Keratinocyte (primary cell): ENCODE measurements around the gene EWSR1. TPM values are rescaled to one million over a fixed set of nuclear protein-coding genes. Genes with fewer than 3 reads are reported as not detected.

Experiments
- DNase-seq: peaks from one replicate; pipeline ENCODE4 v3.0.0-alpha.2; 2011; ENCODE audit warnings: low read depth, missing footprints, low spot score
- FAIRE-seq: peaks from 2 replicates; lab custom pipeline; 2011; peaks lifted over from hg19 to GRCh38; lab: Jason Lieb, UNC
- H2AFZ ChIP-seq: 2 replicates; pipeline ENCODE4 v1.6.0; 2012; ENCODE audit warnings: low read length, control low read depth, inconsistent platforms; ENCODE audit not compliant: control insufficient read depth
- H3K27ac ChIP-seq: 2 replicates; pipeline ENCODE4 v1.5.1; 2011; ENCODE audit warnings: low read length; ENCODE audit not compliant: control insufficient read depth, insufficient read depth
- H3K27me3 ChIP-seq: 3 replicates; pipeline ENCODE4 v1.6.0; 2011; ENCODE audit warnings: low read length; ENCODE audit not compliant: control insufficient read depth, insufficient read depth; ENCODE audit errors: extremely low read depth
- H3K36me3 ChIP-seq, 2 experiments: 2 replicates in 1 of 2; 3 replicates in 1 of 2; pipeline ENCODE4 v1.5.1; 2011; ENCODE audit warnings: low read length in 2 of 2, mild to moderate bottlenecking in 1 of 2; ENCODE audit not compliant: control insufficient read depth in 2 of 2, insufficient read depth in 2 of 2; ENCODE audit errors: extremely low read depth in 1 of 2
- H3K4me1 ChIP-seq: 3 replicates; pipeline ENCODE4 v1.5.1; 2011; ENCODE audit warnings: low read length; ENCODE audit not compliant: control insufficient read depth, insufficient read depth; ENCODE audit errors: extremely low read depth
- H3K4me2 ChIP-seq: 3 replicates; pipeline ENCODE4 v1.6.0; 2011; ENCODE audit warnings: low read depth, low read length; ENCODE audit not compliant: control insufficient read depth, insufficient read depth; ENCODE audit errors: extremely low read depth
- H3K4me3 ChIP-seq, 3 experiments: fragments of 200-600 bp in 1 of 3; sonication (generic) in 1 of 3; 2 replicates in 2 of 3; 3 replicates in 1 of 3; pipeline ENCODE4 v1.5.1; 2011 to 2016; ENCODE audit warnings: low read length in 3 of 3, mild to moderate bottlenecking in 3 of 3, control low read depth in 2 of 3, inconsistent platforms in 1 of 3, low read depth in 1 of 3, mixed read lengths in 1 of 3, mixed run types in 1 of 3, moderate library complexity in 1 of 3; ENCODE audit not compliant: control insufficient read depth in 2 of 3, insufficient read depth in 2 of 3; ENCODE audit errors: extremely low read depth in 1 of 3
- H3K79me2 ChIP-seq: 2 replicates; pipeline ENCODE4 v1.6.0; 2012; ENCODE audit warnings: low read length; ENCODE audit not compliant: control insufficient read depth, insufficient read depth
- H3K9ac ChIP-seq: 3 replicates; pipeline ENCODE4 v1.6.0; 2011; ENCODE audit warnings: low read length; ENCODE audit not compliant: control insufficient read depth, insufficient read depth; ENCODE audit errors: extremely low read depth
- H3K9me1 ChIP-seq: 3 replicates; pipeline ENCODE4 v1.6.0; 2011; ENCODE audit warnings: low read length; ENCODE audit not compliant: control insufficient read depth, insufficient read depth; ENCODE audit errors: extremely low read depth
- H3K9me3 ChIP-seq: 2 replicates; pipeline ENCODE4 v1.5.1; 2012; ENCODE audit warnings: low read depth, low read length; ENCODE audit not compliant: control insufficient read depth
- H4K20me1 ChIP-seq: 3 replicates; pipeline ENCODE4 v1.6.0; 2011; ENCODE audit warnings: low read length; ENCODE audit not compliant: control insufficient read depth, insufficient read depth; ENCODE audit errors: extremely low read depth
- EZH2 ChIP-seq: IDR thresholded peaks from one replicate; pipeline ENCODE4 v1.6.1; 2012; ENCODE audit warnings: inconsistent platforms, mild to moderate bottlenecking, low read length, moderate library complexity
- dilution Hi-C: fragments of 300-500 bp; cut with MboI; formaldehyde crosslinking; loops from one replicate; pipeline ENCODE4 v1.7.0; 2020; ENCODE audit warnings: low sequenced_read_pairs; ENCODE audit not compliant: extremely low pct_ligation_motif_present
- polyA plus RNA-seq, 5 experiments: library from polyadenylated mRNA; depleted of rRNA in 3 of 5; stranded (reverse) in 3 of 5; stranded (forward) in 1 of 5; unstranded in 1 of 5; fragments of >200 nt; gene quantifications; 1 replicate in 1 of 5; 2 replicates in 3 of 5; 3 replicates in 1 of 5; pipeline versions ENCODE4 v1.2.1 to v1.2.3, GENCODE V29; 2011 to 2012; ENCODE audit warnings: missing spikeins in 2 of 5, low read depth in 1 of 5, low replicate concordance in 1 of 5
- TF ChIP-seq, protein P1 (sequence below), 3 experiments: IDR thresholded peaks in 1 of 3; conservative IDR thresholded peaks in 1 of 3; optimal IDR thresholded peaks in 1 of 3; 2 replicates in 2 of 3; 3 replicates in 1 of 3; pipeline versions ENCODE3 to v1.5.1; 2011; ENCODE audit warnings: low read length in 3 of 3, mild to moderate bottlenecking in 3 of 3, moderate library complexity in 2 of 3, control low read depth in 1 of 3, inconsistent platforms in 1 of 3; ENCODE audit not compliant: insufficient read depth in 2 of 3; ENCODE audit errors: extremely low read depth in 1 of 3

The EWSR1 gene
- polyA plus RNA-seq, 1 donor (not counting 4 experiments of a cell fraction or from before 2014, with no cell fraction given): 245 TPM

DNA sequence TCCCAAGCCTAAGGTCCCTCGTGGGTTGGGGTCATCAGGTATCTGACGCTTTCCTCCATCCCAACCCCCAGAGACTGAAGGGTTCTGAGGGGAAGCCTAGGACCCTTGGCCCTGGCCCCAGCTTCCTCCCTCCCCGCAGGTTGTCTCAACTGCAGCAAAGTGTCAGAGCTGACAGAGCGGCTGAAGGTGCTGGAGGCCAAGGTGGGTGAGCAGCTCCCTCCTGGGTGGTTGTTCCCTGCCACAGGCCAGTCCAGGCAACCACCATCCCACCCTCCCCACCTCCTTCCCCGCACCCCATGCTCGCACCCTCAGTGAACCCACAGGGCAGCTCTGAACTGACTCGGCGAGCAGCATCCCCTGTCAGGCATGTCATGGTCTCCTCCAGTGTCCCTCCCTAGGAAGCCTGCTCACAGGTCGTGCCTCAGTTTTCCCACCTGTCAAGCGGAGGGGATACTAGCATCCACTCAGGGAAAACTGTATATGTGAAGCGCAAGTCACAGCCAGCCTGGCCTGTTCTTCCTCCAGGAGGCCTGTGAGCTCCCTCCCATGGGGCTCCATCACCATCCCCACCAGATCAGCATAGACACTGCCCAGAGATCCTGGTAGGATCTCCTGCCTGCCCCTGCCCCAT is 41.6 kb upstream of the EWSR1 start:
- no peak for DNase-seq
- TF ChIP-seq EZH2: no peak
- TF ChIP-seq, protein P1, sequence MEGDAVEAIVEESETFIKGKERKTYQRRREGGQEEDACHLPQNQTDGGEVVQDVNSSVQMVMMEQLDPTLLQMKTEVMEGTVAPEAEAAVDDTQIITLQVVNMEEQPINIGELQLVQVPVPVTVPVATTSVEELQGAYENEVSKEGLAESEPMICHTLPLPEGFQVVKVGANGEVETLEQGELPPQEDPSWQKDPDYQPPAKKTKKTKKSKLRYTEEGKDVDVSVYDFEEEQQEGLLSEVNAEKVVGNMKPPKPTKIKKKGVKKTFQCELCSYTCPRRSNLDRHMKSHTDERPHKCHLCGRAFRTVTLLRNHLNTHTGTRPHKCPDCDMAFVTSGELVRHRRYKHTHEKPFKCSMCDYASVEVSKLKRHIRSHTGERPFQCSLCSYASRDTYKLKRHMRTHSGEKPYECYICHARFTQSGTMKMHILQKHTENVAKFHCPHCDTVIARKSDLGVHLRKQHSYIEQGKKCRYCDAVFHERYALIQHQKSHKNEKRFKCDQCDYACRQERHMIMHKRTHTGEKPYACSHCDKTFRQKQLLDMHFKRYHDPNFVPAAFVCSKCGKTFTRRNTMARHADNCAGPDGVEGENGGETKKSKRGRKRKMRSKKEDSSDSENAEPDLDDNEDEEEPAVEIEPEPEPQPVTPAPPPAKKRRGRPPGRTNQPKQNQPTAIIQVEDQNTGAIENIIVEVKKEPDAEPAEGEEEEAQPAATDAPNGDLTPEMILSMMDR (optimal IDR thresholded peaks at IDR 0.05 in 1 of 3, IDR thresholded peaks at IDR 0.05 in 1 of 3, conservative IDR thresholded peaks at IDR 0.05 in 1 of 3; ENCODE audit: extremely low read depth in 1 of 3, insufficient read depth in 2 of 3, low read length in 3 of 3): no peak

DNA sequence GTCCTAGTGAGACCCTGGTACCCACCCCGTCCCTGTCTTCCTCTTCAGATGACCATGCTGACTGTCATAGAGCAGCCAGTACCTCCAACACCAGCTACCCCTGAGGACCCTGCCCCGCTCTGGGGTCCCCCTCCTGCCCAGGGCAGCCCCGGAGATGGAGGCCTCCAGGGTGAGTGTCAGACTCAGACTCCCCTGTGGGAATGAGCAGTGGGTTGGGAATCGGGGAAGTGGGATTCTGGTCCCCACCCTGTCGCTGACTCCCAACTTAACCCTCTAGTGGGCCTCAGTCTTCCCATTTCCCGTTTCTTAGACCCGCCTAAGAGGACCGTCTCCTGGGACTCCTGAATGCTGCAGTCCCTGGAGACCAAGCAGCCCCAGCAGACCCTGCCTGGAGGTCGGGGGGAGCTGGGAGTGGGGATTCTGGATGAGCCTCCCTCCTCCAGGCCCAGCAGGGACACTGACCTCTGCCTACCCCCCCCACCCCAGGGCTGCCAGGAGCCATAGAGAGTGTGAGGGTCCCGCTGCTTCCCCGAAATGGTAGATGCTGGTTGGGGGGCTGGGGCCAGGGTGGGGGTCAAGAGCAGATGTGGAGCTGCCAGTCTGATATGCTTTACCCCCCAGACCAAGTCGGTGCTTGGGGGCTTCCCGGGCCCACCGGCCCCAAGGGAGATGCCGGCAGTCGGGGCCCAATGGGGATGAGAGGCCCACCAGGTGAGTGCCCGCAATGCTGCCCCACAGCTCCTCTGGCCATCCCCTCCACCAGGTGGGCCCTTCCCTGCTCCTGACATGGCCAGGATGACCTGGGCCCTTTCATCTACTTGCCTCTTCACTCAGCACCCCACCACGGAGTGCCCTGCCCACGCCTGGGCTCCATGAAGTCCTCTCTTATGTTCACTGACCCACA is 36.8 kb upstream of the EWSR1 start:
- Histone ChIP-seq H3K36me3 (no peaks in the 10 kb centered on the region), H3K79me2 (no peaks in the 10 kb centered on the region), H3K9me1 (no peaks in the 10 kb centered on the region), H3K9ac (no peak overlapping the region), H3K4me2 (no peak overlapping the region), H3K27ac (no peak overlapping the region), H4K20me1 (no peaks in the 10 kb centered on the region), H3K9me3 (no peaks in the 10 kb centered on the region), H3K4me3 (no peak overlapping the region), H3K27me3 (peaks cover 7% of the 10 kb centered on the region), H2AFZ (no peak overlapping the region), H3K4me1 (no peaks in the 10 kb centered on the region)
- TF ChIP-seq, protein P1 (optimal IDR thresholded peaks at IDR 0.05 in 1 of 3, IDR thresholded peaks at IDR 0.05 in 1 of 3, conservative IDR thresholded peaks at IDR 0.05 in 1 of 3; ENCODE audit: extremely low read depth in 1 of 3, insufficient read depth in 2 of 3, low read length in 3 of 3): no peak
- no peak for TF ChIP-seq EZH2
- FAIRE-seq (no peak), DNase-seq (no peak)
- dilution Hi-C loops: no loop called here

More for the DNA sequence above, 41.6 kb upstream of the EWSR1 start:
- Histone ChIP-seq H3K36me3 (no peaks in the 10 kb centered on the region), H3K4me1 (no peaks in the 10 kb centered on the region), H3K9me3 (no peaks in the 10 kb centered on the region), H4K20me1 (no peaks in the 10 kb centered on the region), H3K9me1 (no peaks in the 10 kb centered on the region), H3K27ac (no peak overlapping the region), H3K27me3 (peaks cover 15% of the 10 kb centered on the region), H3K4me3 (no peak overlapping the region), H2AFZ (no peak overlapping the region), H3K79me2 (no peaks in the 10 kb centered on the region), H3K4me2 (no peak overlapping the region), H3K9ac (no peak overlapping the region)
- dilution Hi-C loops: no loop called here
- no peak for FAIRE-seq
